Kidney (tissue), 14 donors: Measurements from ENCODE around the gene UBE2L5. TPM values are rescaled to one million over a fixed set of nuclear protein-coding genes. Genes with fewer than 3 reads are reported as not detected.

Source experiments
- DNase-seq, 5 donors: peaks; one replicate each; pipeline ENCODE4 v3.0.0-alpha.2; 2013 to 2020
- FAIRE-seq: peaks from 2 replicates; lab custom pipeline; 2012; peaks lifted over from hg19 to GRCh38; lab: Jason Lieb, UNC
- H3K27ac ChIP-seq, 2 donors: one replicate each; pipeline ENCODE4 v1.7.0; 2013; ENCODE audit warnings: low read depth in 2 of 2, low read length in 2 of 2, inconsistent platforms in 1 of 2
- H3K27me3 ChIP-seq: one replicate; pipeline ENCODE4 v1.7.1; 2013; ENCODE audit warnings: low read length, inconsistent platforms; ENCODE audit not compliant: control insufficient read depth, insufficient read depth
- H3K36me3 ChIP-seq, 3 donors: one replicate each; pipeline versions ENCODE4 v1.7.0 to v1.7.1; 2013; ENCODE audit warnings: low read length in 3 of 3, control low read depth in 1 of 3, inconsistent platforms in 1 of 3; ENCODE audit not compliant: insufficient read depth in 3 of 3, control insufficient read depth in 2 of 3
- H3K4me1 ChIP-seq, 3 donors: one replicate each; pipeline versions ENCODE4 v1.7.0 to v1.7.1; 2013; ENCODE audit warnings: low read length in 3 of 3, inconsistent platforms in 1 of 3, low read depth in 1 of 3; ENCODE audit not compliant: control insufficient read depth in 2 of 3, insufficient read depth in 2 of 3
- H3K4me3 ChIP-seq, 3 donors: one replicate each; pipeline versions ENCODE4 v1.7.0 to v1.8.1; 2013; ENCODE audit warnings: low read length in 3 of 3, control low read depth in 1 of 3, inconsistent platforms in 1 of 3
- H3K9ac ChIP-seq, 3 donors: one replicate each; pipeline versions ENCODE4 v1.7.0 to v1.7.1; 2013; ENCODE audit warnings: low read length in 3 of 3, control low read depth in 1 of 3, inconsistent platforms in 1 of 3
- H3K9me3 ChIP-seq, 3 donors: one replicate each; pipeline versions ENCODE4 v1.7.0 to v1.7.1; 2013; ENCODE audit warnings: low read length in 3 of 3, control low read depth in 1 of 3, inconsistent platforms in 1 of 3; ENCODE audit not compliant: control insufficient read depth in 2 of 3, insufficient read depth in 1 of 3
- intact Hi-C: fragments of 100-400 bp; cut with DNase I; formaldehyde crosslinking; loops from one replicate; pipeline ENCODE4 v1.11.1; 2022
- polyA plus RNA-seq: library from polyadenylated mRNA; stranded (reverse); fragments of 350-450 nt; fragmentation: Illumina TruSeq; extraction: RNeasy Lipid Tissue Mini Kit (QIAGEN cat#74804); gene quantifications from one replicate; pipeline ENCODE4 v1.2.3, GENCODE V29; 2014; ENCODE audit warnings: low read depth, low replicate concordance; ENCODE audit not compliant: insufficient read depth
- total RNA-seq: library from RNA; stranded (reverse); fragmentation: NEBNext Ultra II Directional; extraction: Animal tissue kit (Norgen Biotek cat#: 25700); gene quantifications from one replicate; pipeline ENCODE4 v1.2.1, GENCODE V29; 2021
- TF ChIP-seq, protein P1 (sequence below): IDR thresholded peaks from 3 replicates; pipeline ENCODE4 v1.5.1; 2012; ENCODE audit warnings: mild to moderate bottlenecking, moderate library complexity, borderline replicate concordance; ENCODE audit not compliant: insufficient read depth; ENCODE audit errors: extremely low read depth
- donor health status: control.
- donor health status: control.
- donor health status: control.
- donor health status: control.
- donor health status: control.
- donor health status: DM: yes; HTN: yes; CAD: no.
- donor health status: Normal renal cell carcinoma (clear cell type).

UBE2L5 gene
- total and polyA plus RNA-seq, 2 donors from 2014 or later, result not detected

DNA sequence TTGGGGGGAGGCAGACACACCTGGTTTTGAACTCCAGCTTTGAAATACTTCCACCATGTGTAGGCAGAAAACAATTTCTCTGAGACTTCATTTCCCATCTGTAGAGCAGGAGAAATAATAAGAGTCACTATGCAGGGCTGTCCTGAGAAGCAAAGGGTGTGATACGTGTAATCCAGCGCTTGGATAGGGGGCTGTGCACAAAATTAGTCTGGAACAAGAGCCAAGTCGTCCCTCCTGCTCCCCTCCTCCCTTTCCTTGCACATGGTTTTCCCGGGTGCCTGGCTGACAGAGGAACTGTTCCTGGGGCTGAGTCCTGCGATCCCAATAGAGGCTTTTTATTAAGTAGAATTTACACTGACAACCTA is 29.6 kb upstream of the UBE2L5 start:
- no peak for FAIRE-seq
- TF ChIP-seq, protein P1, sequence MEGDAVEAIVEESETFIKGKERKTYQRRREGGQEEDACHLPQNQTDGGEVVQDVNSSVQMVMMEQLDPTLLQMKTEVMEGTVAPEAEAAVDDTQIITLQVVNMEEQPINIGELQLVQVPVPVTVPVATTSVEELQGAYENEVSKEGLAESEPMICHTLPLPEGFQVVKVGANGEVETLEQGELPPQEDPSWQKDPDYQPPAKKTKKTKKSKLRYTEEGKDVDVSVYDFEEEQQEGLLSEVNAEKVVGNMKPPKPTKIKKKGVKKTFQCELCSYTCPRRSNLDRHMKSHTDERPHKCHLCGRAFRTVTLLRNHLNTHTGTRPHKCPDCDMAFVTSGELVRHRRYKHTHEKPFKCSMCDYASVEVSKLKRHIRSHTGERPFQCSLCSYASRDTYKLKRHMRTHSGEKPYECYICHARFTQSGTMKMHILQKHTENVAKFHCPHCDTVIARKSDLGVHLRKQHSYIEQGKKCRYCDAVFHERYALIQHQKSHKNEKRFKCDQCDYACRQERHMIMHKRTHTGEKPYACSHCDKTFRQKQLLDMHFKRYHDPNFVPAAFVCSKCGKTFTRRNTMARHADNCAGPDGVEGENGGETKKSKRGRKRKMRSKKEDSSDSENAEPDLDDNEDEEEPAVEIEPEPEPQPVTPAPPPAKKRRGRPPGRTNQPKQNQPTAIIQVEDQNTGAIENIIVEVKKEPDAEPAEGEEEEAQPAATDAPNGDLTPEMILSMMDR, result no peak
- no peak overlapping the region for H3K27ac ChIP-seq
- no peaks in the 10 kb centered on the region for H3K4me1 ChIP-seq
- no peak for DNase-seq
- no peak overlapping the region for H3K9ac ChIP-seq
- H3K27me3 ChIP-seq, result no peaks in the 10 kb centered on the region
- no peaks in the 10 kb centered on the region for H3K36me3 ChIP-seq
- no peak overlapping the region for H3K4me3 ChIP-seq
- intact Hi-C loops, result no loop called here
- H3K9me3 ChIP-seq, result no peaks in the 10 kb centered on the region

DNA sequence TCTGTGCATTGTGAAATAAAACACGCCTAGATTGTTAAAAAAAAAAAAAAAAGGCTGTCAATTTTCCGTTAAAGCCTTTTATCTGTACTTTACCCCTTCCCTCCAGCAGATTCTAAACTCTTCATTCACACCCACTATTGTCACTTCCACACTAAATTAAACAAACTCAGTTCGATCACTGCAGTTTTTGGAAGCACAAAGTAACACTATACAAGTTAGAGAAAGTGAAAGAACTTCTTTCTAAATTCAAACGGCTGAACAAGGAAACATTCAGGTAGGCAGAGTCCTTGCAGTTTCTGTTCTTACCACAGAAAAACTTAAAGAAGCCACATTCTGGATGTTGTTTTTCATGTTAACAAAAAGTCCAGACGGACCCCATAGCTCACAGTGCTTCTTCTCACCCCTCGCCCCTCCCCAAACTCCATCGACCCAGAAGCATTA is 27.5 kb upstream of the UBE2L5 start:
- TF ChIP-seq, protein P1, result no peak
- DNase-seq, result peak in 1 of 5 donors; percentile 37
- H3K36me3 ChIP-seq, result no peaks in the 10 kb centered on the region
- intact Hi-C loops, result no loop called here
- H3K27me3 ChIP-seq, result no peaks in the 10 kb centered on the region
- H3K9ac ChIP-seq, result peak overlapping the region; percentile 66 to 98 (median 85)
- H3K4me1 ChIP-seq, result peaks cover 0 to 12% (median 0%) of the 10 kb centered on the region in 3 donors
- FAIRE-seq, result no peak
- H3K9me3 ChIP-seq, result no peaks in the 10 kb centered on the region
- peak overlapping the region; percentile 74 to 90 (median 88) for H3K4me3 ChIP-seq
- H3K27ac ChIP-seq, result peak overlapping the region; percentile 79 to 94

DNA sequence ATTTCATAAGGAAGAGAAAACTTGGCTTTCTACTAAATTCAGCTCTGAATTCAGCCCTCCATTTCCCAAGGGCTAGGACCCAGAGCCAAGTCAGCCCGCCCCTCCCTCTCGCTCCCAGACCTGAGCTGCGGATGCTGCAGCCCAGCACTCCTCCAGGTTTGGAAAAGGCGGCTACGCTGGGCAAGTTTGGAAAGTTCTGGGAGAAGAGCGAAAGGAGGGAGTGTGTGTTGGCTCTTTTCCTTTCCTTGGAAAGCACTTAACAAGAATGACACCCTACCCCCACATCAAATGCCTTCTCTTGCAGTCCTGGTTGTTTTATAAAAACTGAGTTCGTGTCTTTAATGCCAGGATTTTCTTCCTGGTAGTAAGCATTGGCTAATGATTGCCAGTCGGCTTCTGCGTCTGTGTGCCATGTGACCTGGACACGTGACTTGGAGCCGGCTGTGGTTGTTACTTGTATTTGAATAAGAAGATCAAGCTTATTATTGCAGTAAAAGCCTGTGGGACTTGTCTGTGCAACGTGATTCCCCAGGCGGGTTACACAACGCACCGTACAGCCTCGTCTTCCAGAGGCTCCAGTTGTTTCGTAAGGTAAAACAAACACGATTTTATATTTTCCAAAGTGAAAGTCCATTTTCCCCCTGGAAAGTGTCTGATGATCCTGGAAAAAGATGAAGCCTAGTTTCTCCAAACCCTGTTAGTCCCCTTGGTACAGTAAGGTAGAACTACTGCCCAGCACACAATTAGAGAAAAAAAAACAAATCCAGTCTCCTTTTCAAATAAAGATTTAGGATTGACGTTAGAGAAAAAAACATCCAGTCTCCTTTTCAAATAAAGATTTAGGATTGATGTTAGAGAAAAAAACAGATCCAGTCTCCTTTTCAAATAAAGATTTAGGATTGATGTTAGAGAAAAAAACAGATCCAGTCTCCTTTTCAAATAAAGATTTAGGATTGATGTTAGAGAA is 26.8 kb upstream of the UBE2L5 start:
- H3K27me3 ChIP-seq, result no peaks in the 10 kb centered on the region
- DNase-seq (peak; percentile 84 to 97 (median 92)), FAIRE-seq (peak; percentile 85)
- TF ChIP-seq, protein P1, result no peak
- peak overlapping the region; percentile 79 to 94 for H3K27ac ChIP-seq
- no peaks in the 10 kb centered on the region for H3K9me3 ChIP-seq
- intact Hi-C loops, result no loop called here
- peak overlapping the region; percentile 74 to 90 (median 88) for H3K4me3 ChIP-seq
- H3K9ac ChIP-seq, result peak overlapping the region; percentile 66 to 98 (median 85)
- H3K4me1 ChIP-seq, result peaks cover 0 to 12% (median 0%) of the 10 kb centered on the region in 3 donors
- no peaks in the 10 kb centered on the region for H3K36me3 ChIP-seq
